ENCODE measurements around the gene TMSB15A.
"Not testable (repeated sequence)": the region's sequence is repeated elsewhere in the genome, so short reads cannot be mapped to it uniquely, and the experiment has no call there.

Gene TMSB15A

GRCh38 chrX:102517326-102517725 lies 787 bp upstream of the TMSB15A start:
- Histone ChIP-seq H3K9ac (ENCODE audit: insufficient read length, low read depth) (peak overlapping the region; percentile 8), H3K9me3 (ENCODE audit: insufficient read depth, low read length) (no peaks in the 10 kb centered on the region), H3K4me1 (ENCODE audit: insufficient read depth, insufficient read length) (no peaks in the 10 kb centered on the region), H3K4me3 (ENCODE audit: insufficient read length, low read depth) (no peak overlapping the region), H3K27me3 (ENCODE audit: insufficient read depth, insufficient read length) (no peaks in the 10 kb centered on the region), H3K36me3 (ENCODE audit: insufficient read depth, insufficient read length, low read length) (peaks cover 21% of the 10 kb centered on the region)
- TF ChIP-seq SUZ12 (IDR thresholded peaks at IDR 0.05; ENCODE audit: extremely low read depth, insufficient read depth, insufficient read length) (no peak), ZNF274 (IDR thresholded peaks at IDR 0.05; ENCODE audit: low read depth, low read length) (no peak), YY1 (IDR thresholded peaks at IDR 0.05; ENCODE audit: insufficient read depth, insufficient read length) (no peak)
- DNase-seq (ENCODE audit: low read depth, low spot score), result no peak

GRCh38 chrX:102514536-102514935 lies 2.0 kb downstream of the TMSB15A start:
- no peak overlapping the region for H3K9ac ChIP-seq (ENCODE audit: insufficient read length, low read depth)
- TF ChIP-seq ZNF274 (IDR thresholded peaks at IDR 0.05; ENCODE audit: low read depth, low read length) (no peak), SUZ12 (IDR thresholded peaks at IDR 0.05; ENCODE audit: extremely low read depth, insufficient read depth, insufficient read length) (no peak), YY1 (IDR thresholded peaks at IDR 0.05; ENCODE audit: insufficient read depth, insufficient read length) (no peak)

GRCh38 chrX:102498732-102499131 lies 17.8 kb downstream of the TMSB15A start:
- TF ChIP-seq ZNF274 (IDR thresholded peaks at IDR 0.05; ENCODE audit: low read depth, low read length), result no peak
- TF ChIP-seq SUZ12 (IDR thresholded peaks at IDR 0.05; ENCODE audit: extremely low read depth, insufficient read depth, insufficient read length), result no peak
- TF ChIP-seq YY1 (IDR thresholded peaks at IDR 0.05; ENCODE audit: insufficient read depth, insufficient read length), result no peak
- H3K36me3 ChIP-seq (ENCODE audit: insufficient read depth, insufficient read length, low read length), result no peaks in the 10 kb centered on the region
- H3K9ac ChIP-seq (ENCODE audit: insufficient read length, low read depth), result no peak overlapping the region
- H3K9me3 ChIP-seq (ENCODE audit: insufficient read depth, low read length), result peaks cover 17% of the 10 kb centered on the region; the same call in 1 of the 2 replicates
- no peak for DNase-seq (ENCODE audit: low read depth, low spot score)
- no peaks in the 10 kb centered on the region for H3K4me1 ChIP-seq (ENCODE audit: insufficient read depth, insufficient read length)
- H3K27me3 ChIP-seq (ENCODE audit: insufficient read depth, insufficient read length), result no peaks in the 10 kb centered on the region
- H3K4me3 ChIP-seq (ENCODE audit: insufficient read length, low read depth), result no peak overlapping the region

More at GRCh38 chrX:102514536-102514935, 2.0 kb downstream of the TMSB15A start:
- DNase-seq (ENCODE audit: low read depth, low spot score), result no peak
- Histone ChIP-seq H3K4me1 (ENCODE audit: insufficient read depth, insufficient read length) (no peaks in the 10 kb centered on the region), H3K36me3 (ENCODE audit: insufficient read depth, insufficient read length, low read length) (peaks cover 26% of the 10 kb centered on the region), H3K27me3 (ENCODE audit: insufficient read depth, insufficient read length) (no peaks in the 10 kb centered on the region), H3K4me3 (ENCODE audit: insufficient read length, low read depth) (no peak overlapping the region), H3K9me3 (ENCODE audit: insufficient read depth, low read length) (no peaks in the 10 kb centered on the region)

- TF ChIP-seq ZNF274 (IDR thresholded peaks at IDR 0.05; ENCODE audit: low read depth, low read length) (no peak), SUZ12 (IDR thresholded peaks at IDR 0.05; ENCODE audit: extremely low read depth, insufficient read depth, insufficient read length) (no peak), YY1 (IDR thresholded peaks at IDR 0.05; ENCODE audit: insufficient read depth, insufficient read length) (no peak)
Measured at GRCh38 chrX:102491766-102492165, 24.8 kb downstream of the TMSB15A start.

GRCh38 chrX:102478765-102479164 lies 37.8 kb downstream of the TMSB15A start:
- not testable (repeated sequence) for H3K4me1 ChIP-seq (ENCODE audit: insufficient read depth, insufficient read length); H3K4me3 ChIP-seq (ENCODE audit: insufficient read length, low read depth); DNase-seq (ENCODE audit: low read depth, low spot score); H3K27me3 ChIP-seq (ENCODE audit: insufficient read depth, insufficient read length); H3K36me3 ChIP-seq (ENCODE audit: insufficient read depth, insufficient read length, low read length); H3K9ac ChIP-seq (ENCODE audit: insufficient read length, low read depth); H3K9me3 ChIP-seq (ENCODE audit: insufficient read depth, low read length)

More at GRCh38 chrX:102491766-102492165, 24.8 kb downstream of the TMSB15A start:
- Histone ChIP-seq H3K4me1 (ENCODE audit: insufficient read depth, insufficient read length) (no peaks in the 10 kb centered on the region), H3K4me3 (ENCODE audit: insufficient read length, low read depth) (no peak overlapping the region), H3K9me3 (ENCODE audit: insufficient read depth, low read length) (peaks cover 11% of the 10 kb centered on the region; the same call in 1 of the 2 replicates), H3K27me3 (ENCODE audit: insufficient read depth, insufficient read length) (no peaks in the 10 kb centered on the region), H3K9ac (ENCODE audit: insufficient read length, low read depth) (no peak overlapping the region), H3K36me3 (ENCODE audit: insufficient read depth, insufficient read length, low read length) (no peaks in the 10 kb centered on the region)
- DNase-seq (ENCODE audit: low read depth, low spot score), result no peak

- not testable (repeated sequence) for H3K4me3 ChIP-seq (ENCODE audit: insufficient read length, low read depth); H3K27me3 ChIP-seq (ENCODE audit: insufficient read depth, insufficient read length); H3K36me3 ChIP-seq (ENCODE audit: insufficient read depth, insufficient read length, low read length); DNase-seq (ENCODE audit: low read depth, low spot score); H3K9ac ChIP-seq (ENCODE audit: insufficient read length, low read depth); H3K4me1 ChIP-seq (ENCODE audit: insufficient read depth, insufficient read length); H3K9me3 ChIP-seq (ENCODE audit: insufficient read depth, low read length)
Measured at GRCh38 chrX:102471762-102472220, 44.7 kb downstream of the TMSB15A start, which contains the start of gene TCP11X2. TSS of gene TCP11X2 (minus strand) at chrX:102471812.

GRCh38 chrX:102470215-102470614 lies 46.3 kb downstream of the TMSB15A start:
- H3K4me1 ChIP-seq (ENCODE audit: insufficient read depth, insufficient read length); H3K9ac ChIP-seq (ENCODE audit: insufficient read length, low read depth); H3K4me3 ChIP-seq (ENCODE audit: insufficient read length, low read depth); H3K36me3 ChIP-seq (ENCODE audit: insufficient read depth, insufficient read length, low read length); H3K9me3 ChIP-seq (ENCODE audit: insufficient read depth, low read length); H3K27me3 ChIP-seq (ENCODE audit: insufficient read depth, insufficient read length); DNase-seq (ENCODE audit: low read depth, low spot score): not testable (repeated sequence)
